ENCODE measurements around the gene UHMK1.
A peak's percentile ranks its signal among the peaks of the same experiment; 100 is the strongest.
"Not testable (repeated sequence)": the region's sequence is repeated elsewhere in the genome, so short reads cannot be mapped to it uniquely, and the experiment has no call there.

The UHMK1 gene, protein sequence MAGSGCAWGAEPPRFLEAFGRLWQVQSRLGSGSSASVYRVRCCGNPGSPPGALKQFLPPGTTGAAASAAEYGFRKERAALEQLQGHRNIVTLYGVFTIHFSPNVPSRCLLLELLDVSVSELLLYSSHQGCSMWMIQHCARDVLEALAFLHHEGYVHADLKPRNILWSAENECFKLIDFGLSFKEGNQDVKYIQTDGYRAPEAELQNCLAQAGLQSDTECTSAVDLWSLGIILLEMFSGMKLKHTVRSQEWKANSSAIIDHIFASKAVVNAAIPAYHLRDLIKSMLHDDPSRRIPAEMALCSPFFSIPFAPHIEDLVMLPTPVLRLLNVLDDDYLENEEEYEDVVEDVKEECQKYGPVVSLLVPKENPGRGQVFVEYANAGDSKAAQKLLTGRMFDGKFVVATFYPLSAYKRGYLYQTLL

DNA sequence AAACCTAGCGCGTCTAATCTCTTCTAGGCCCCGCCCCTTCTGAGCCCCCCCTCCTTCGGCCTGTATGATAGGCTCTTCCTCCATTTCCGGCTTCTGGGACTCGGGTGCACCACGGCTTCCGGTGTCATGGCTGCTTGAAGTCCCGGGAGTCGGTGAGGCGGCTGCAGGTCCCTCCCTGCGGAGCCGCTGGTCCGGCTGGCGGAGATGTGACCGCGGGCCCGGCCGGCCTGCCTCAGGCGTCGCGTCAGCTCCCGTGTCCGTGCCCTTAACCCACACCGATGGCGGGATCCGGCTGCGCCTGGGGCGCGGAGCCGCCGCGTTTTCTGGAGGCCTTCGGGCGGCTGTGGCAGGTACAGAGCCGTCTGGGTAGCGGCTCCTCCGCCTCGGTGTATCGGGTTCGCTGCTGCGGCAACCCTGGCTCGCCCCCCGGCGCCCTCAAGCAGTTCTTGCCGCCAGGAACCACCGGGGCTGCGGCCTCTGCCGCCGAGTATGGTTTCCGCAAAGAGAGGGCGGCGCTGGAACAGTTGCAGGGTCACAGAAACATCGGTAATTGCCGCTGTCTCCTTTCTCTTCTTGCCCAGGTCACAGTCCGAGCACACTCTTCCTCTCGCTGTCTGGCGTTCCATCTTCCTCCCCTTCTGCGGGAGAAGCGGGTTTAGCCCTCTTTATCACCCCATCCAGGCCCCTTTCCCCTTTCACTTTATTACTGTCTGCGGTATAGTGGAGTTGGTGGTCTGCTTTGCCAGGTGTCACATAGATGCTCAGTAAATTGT is at the start of gene UHMK1:
TSS of gene UHMK1 (plus strand) at position 96 of the 773 bp plus-strand sequence. CDS start at position 279, 183 bp downstream.
- peak; percentile 92 for DNase-seq

DNA sequence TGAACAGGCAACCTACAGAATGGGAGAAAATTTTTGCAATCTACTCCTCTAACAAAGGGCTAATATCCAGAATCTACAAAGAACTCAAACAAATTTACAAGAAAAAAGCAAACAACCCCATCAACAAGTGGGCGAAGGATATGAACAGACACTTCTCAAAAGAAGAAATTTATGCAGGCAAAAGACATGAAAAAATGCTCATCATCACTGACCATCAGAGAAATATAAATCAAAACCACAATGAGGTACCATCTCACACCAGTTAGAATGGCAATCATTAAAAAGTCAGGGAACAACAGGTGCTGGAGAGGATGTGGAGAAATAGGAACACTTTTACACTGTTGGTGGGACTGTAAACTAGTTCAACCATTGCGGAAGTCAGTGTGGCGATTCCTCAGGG is 43.3 kb upstream of the UHMK1 start:
- not testable (repeated sequence) for DNase-seq

DNA sequence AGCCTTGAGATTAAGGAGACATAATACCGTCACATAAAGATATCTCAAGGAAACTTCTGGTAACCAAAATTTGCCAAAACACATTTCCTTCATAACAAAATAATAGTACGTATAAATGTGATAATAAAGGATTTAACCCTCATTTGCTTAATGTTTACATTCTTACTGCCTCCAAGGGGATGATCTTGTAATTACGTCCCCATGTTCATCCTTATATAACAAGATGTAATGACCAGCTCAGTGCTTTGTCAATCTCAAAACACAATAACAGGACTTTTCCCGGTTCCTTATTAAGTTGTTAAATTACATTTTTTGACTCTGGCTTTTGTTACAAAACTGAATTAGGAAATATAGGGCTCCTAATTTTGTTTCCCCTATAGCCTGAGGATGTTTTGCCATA is 41.3 kb upstream of the UHMK1 start:
- DNase-seq = no peak

DNA sequence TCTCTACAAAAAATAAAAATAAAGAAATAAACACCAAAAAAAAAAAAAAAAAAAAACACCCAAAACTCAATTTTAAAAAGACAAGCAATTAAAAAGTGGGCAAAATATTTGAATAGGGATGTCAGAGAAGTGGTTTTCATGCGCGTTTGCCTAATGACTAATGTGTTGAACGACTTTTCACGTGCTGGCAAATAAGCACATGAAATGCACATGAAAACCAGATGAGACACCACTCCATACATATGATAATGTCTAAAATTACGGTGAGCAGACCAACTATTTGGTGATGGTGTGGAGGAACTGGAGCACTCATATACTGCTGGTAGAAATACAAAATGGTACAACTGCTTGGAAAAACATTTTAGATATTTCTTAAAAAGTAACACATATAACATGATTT is 39.4 kb upstream of the UHMK1 start:
- no peak for DNase-seq

DNA sequence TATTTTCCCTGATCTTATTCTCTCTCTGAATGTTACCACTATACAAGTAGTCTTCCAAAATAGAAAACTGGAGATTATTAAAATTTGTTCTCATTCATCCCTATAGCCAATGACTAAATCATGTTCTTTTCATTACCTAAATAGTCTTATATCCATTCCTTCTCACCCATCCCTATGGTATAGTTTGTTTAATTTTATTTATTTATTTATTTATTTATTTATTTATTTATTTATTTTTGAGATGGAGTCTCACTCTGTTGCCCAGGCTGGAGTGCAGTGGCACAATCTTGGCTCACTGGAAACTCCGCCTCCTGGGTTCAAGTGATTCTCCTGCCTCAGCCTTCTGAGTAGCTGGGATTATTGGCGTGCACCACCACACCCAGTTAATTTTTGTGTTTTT is 35.2 kb upstream of the UHMK1 start:
- DNase-seq = not testable (repeated sequence)

DNA sequence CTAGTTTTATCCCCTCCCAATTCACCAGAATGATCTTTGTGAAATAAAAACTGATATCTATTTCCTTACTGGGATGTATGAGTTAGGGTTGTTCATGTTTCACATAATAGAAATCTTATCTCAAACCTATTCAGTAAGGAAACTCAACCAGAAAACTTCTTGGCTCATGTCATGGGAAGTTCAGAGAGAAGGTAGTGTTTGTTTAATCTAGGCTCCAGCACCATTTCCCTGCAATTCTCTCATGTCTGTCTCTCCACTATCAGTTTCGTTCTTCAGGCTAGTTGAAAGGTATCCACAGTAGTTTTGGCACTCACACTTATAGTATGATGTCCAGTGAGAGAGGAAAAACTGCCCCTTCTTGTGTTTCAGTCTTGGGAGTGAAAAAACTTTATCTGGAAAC is 34.6 kb upstream of the UHMK1 start:
- DNase-seq = no peak

DNA sequence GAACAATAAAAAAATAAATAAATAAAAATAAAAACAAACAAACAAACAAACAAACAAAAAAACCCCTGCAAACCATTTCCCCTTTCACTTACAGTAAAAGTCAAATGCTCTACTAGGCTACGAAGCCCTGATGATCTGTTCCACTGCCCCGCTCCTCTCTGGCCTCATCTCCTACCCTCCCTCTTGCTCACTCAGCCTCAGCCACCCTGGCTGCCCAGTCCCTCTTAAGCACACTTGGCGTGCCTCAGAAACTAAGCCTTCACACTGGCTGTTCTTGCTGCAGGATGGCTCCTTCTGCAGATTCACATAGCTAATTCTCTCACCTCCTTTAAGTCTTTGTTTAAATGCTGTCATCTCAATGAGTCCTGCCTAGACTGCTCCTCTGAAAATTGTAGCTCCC is 30.8 kb upstream of the UHMK1 start:
- DNase-seq = no peak

DNA sequence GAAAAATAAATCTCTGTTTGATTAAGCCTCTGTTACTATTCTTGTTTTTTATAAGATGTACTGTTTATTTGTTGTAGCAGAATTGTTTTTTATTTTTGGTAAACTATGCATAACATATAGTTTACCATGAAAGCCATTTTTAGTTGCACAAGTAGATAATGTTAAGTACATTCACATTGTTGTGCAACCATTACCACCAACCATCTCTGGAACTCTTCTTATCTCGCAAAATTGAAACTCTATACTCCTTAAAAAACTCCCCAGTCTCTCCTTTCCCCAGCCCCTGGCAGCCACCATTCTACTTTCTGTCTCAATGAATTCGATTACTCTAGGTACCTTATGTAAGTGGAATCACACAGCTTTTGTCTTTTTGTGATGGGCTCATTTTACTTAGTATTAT is 27.4 kb upstream of the UHMK1 start:
- no peak for DNase-seq

DNA sequence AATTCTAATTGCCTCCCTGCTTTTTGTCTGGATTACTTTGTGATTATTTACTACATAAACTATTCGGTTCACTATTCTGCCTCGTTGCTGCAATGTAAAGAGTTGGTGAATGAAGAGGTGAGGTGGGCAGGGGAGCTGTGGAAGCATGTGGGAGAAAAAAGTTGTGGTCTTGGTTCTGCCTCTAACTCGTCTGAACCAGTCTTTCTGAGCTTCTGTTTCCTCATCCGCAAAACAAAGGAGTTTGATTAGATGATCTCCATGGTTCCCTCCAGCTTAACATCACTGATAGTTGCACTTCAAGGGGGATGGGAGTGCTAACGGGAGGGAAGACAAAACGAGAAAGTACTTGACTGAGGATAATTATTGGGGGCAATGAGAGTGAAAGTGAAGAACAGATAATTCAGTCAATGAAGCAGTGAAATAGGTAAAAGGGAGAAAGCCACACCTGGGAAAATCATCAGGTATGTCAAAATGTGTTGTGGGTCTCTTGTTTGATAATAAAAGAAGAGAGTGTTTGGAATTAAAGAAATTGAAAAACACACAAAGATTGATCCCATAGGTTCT is 26.2 kb upstream of the UHMK1 start:
- no peak for DNase-seq

DNA sequence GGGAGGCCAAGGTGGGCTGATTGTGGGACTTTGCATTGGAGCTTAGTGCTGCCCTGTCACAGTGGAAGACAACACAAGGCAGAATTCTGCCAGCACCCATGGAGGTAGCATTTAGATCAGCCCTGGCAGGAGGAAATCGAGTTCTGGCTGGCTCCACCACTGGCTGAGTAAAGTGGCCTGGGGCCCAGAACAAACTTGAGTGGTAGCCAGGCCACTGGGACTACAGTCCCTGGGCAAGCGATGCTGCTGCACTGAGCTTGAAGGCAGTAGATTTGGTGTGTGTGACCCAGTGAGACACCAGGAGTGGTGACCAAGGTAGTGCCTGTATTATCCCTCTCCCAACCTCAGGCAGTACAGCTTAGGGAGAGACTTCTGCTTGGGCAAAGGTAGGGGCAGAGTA is 22.5 kb upstream of the UHMK1 start:
- no peak for DNase-seq

DNA sequence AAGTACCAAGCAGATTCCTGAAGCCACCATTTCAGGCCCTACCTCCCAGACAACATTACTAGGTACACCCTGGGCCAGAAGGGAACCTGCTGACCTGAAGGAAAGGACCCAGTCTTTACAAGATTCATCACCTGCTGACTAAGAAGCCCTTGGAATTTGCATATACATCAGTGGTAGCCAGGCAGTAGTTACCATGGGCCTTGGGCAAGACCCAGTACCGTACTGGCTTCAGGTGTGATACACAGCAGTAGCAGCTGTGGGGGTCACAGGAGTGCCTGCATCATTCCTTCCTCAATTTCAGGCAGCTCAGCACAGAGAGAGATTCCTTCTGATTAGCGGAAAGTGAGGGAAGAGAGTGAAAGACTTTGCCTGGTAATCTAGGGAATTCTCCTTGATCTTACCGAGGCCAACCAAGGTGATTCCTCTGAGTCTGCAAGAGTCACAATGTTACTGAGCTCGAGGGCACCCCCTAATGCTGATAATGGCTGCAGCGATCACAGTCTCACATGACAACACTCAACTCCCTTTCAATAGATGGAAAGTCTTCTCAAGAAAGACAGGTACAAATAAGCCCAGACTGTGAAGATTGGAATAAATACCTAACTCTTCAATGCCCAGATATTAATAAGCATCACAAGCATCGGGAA is 22.0 kb upstream of the UHMK1 start:
- no peak for DNase-seq

DNA sequence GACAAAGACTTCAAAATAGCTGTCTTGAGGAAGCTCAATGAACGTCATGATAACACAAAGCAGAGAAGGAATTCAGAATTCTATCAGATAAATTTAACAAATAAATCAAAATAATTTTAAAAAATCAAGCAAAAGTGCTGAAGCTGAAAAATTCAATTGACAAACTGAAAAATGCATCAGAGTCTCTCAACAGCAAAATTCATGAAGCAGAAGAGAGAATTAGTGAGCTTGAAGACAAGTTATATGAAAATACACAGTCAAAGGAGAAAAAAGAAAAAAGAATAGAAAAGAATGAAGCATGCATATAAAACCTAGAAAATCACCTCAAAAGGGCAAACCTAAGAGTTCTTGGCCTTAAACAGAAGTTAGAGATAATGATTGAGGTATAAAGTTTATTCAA is 21.0 kb upstream of the UHMK1 start:
- no peak for DNase-seq

DNA sequence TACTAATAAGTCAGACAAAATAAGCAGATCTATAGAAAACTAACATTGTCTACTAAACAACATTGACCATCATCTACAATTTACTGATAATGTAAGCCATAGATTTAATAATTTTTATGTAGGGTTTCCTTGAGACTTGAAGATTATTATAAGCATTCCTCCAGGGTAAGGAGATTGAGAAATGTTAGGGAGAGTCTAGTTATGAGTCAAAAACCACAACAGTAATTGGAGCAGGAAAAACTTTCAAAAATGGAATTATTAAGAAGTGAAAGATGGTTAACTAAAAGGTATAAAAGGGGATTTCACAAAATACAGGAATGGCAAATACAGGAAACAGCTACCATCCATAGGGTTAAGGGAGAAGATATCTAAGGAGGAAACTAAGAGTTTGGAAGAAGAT is 12.4 kb upstream of the UHMK1 start:
- DNase-seq = no peak

DNA sequence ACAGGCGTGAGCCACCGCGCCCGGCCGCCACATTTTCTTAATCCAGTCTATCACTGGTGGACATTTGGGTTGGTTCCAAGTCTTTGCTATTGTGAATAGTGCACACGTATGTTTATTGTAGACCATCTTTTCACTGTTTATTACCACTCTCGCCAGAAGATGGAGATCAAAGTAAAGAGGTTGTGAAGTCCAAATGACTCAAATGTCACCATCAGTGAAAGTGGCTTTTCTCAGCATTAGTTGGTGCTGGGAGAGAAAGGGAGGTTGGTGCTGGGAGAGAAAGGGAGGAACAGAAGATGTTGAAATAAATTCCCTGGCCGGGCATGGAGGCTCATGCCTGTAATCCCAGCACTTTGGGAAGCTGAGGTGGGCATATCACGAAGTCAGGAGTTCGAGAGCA is 10.4 kb upstream of the UHMK1 start:
- DNase-seq = peak; percentile 3

DNA sequence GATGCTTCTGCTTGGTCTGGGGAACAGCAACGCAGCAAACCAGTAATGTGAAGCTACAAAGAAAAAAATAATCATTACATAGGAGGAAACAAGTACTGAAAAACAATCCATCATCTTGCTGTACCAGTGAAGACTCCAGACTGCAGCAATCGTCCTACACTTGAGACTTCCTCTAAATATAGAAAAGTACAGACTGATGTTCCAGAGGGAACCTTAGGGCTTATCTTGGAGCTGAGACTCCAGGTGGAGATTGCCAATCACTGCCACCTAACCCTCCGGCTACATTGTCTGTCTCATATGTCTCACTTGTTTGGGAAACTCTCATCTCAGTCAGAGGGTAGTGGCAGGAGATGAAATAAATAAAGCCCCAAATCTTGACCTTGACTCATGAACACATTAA is 9.4 kb upstream of the UHMK1 start:
- DNase-seq = no peak

DNA sequence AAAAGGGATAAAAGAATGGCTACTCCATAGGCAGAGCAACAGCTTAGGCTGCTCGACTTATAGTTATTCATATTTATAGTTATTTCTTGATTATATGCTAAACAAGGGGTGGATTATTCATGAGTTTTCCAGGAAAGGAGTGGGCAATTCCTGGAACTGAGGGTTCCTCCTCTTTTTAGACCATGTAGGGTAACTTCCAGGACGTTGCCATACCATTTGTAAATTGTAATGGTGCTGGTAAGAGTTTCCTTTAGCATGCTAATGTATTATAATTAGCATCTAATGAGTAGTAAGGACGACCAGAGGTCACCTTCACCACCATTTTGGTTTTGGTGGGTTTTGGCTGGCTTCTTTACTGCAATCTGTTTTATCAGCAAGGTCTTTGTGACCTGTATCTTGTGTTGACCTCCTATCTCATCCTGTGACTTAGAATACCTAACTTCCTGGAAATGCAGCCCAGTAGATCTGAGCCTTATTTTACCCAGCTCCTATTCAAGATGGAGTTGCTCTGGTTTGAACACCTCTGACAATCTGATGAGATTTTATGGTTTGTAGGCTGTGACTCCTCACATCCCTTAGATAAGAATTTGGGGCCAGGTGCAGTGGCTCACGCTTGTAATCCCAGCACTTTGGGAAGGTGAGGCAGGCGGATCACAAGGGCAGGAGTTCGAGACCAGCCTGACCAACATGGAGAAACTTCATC is 1.9 kb upstream of the UHMK1 start:
- DNase-seq = not testable (repeated sequence)

DNA sequence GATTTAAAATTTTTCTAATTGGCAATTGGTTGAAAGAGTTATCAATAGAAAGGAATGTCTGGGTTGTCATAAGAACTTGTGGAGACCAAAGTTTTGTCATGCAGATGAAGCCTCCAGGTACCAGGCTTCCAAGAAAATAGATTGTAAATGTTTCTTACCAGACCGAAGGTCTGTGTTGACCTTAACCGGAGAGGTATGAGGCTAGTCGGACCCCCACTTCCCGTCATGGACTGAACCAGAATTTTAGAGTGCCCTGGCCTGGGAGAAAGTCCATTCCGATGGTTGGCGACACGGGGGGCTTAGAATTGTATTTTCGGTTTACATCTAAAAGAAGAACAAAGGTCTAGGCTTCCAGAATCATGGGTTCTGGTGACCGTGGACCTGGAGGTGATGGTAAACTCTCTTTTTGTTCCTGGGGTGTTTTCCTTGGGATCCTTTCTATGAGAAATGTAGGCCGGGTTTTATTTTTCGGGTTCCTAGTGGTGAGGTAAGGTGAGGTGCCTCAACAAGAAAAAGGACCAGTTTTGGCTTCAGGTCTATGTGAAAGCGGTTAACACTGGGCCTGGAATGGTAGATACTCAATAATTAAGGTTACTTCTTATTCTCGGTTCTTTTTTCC is 405 bp upstream of the UHMK1 start:
- DNase-seq = no peak

DNA sequence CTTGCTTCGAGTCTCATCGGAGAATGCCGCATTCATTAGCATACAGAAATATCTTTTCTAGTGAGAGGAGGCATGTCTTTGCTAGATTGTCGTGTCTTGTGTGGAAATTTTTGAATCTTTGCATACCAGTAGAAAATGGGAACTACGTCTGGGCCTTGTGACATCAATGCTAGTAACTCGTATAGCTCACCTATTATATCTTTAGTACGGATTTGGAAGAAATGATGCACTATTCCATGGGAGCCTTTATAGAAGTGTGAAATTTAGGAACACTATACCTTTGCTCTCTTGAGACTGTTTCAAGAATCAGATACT is 835 bp downstream of the UHMK1 start:
- no peak for DNase-seq

DNA sequence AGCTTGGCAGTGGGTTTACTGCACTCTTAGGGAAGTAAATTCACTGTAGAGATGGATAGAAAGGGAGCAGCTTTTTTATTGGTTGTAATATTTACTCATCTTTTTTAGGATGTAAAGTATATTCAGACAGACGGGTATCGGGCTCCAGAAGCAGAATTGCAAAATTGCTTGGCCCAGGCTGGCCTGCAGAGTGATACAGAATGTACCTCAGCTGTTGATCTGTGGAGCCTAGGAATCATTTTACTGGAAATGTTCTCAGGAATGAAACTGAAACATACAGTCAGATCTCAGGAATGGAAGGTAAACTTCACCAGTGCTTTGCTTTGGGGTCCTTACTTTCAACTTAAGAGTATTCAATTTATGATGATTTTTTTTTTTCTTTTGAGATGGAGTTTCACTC is 3.2 kb downstream of the UHMK1 start:
- DNase-seq = no peak

DNA sequence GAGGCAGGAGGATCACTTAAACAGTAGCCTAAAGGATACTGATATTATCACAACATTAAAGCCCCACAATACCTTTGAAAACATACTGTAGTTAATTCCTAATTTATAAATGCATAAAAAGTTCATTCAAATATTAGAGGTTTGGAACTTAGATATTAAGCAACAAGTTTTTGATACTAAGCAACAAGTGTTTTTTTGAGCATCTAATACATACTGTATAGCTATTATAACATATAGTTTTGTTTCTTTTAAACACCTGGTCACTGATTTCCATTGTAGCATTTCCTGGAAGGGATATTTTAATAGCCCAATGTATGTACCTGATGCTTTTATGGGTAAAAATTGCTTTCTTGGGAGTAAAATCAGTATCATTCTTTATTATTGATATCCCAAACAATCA is 4.5 kb downstream of the UHMK1 start:
- no peak for DNase-seq

DNA sequence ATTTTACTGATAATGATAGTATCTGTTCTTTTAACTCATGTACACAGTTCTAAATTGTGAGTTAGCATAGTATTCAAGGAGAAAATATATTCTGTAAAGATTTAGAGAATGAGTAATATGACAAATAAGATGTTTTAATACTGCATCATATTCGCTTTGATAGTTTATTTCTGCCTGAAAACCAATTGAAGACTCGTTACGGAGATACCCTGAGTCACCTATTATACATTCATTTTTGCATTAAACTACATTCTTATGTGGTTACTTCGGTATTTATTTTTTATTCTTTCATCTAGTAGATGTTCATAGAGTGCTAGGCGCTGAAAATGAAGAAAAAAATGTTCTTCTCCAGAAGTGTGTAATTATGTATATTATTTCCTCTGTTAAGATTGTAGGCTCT is 5.3 kb downstream of the UHMK1 start:
- no peak for DNase-seq

DNA sequence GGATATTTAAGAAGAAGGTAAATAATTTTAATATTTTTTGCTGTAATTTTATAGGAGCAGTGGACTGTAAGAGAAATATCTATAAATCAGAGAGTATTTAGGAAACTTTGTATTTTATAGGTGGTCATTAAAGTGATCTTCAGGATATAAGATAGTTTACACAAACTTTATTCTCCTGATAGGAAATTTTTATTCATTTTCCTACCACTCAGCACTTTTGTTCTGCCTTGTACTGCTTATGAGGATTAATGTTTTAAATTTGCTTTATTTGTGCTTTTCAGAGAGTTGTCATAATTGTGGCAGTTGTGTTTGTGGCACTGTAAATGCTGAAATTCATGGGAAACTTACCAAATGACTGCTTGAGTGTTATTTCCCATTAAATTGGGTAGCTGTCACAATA is 29.7 kb downstream of the UHMK1 start:
- DNase-seq = no peak

All from activated CD4-positive, alpha-beta T cell treated with anti-CD3 and anti-CD28 coated beads, Interleukin-2, amount 50 U/mL, for 16 hours (primary cell).